Colonic mucosa (tissue), 4 donors: ENCODE results near the gene SMTNL2. TPM values are rescaled to one million over a fixed set of nuclear protein-coding genes. Genes with fewer than 3 reads are reported as not detected.
A peak's percentile ranks its signal among the peaks of the same experiment; 100 is the strongest.
"Not testable (repeated sequence)": the region's sequence is repeated elsewhere in the genome, so short reads cannot be mapped to it uniquely, and the experiment has no call there.

Source experiments
- DNase-seq: peaks from one replicate; pipeline ENCODE4 v3.0.0-alpha.2; 2020
- H3K27ac ChIP-seq: fragments of 200-600 bp; one replicate; pipeline ENCODE4 v1.8.0; 2021
- H3K27me3 ChIP-seq: fragments of 200-600 bp; one replicate; pipeline ENCODE4 v1.8.0; 2021
- H3K36me3 ChIP-seq: fragments of 200-600 bp; one replicate; pipeline ENCODE4 v1.8.0; 2021
- H3K4me1 ChIP-seq: fragments of 200-600 bp; one replicate; pipeline ENCODE4 v1.8.0; 2021; ENCODE audit warnings: mild to moderate bottlenecking
- H3K4me3 ChIP-seq: fragments of 200-600 bp; one replicate; pipeline ENCODE4 v1.8.0; 2021
- H3K9ac ChIP-seq, 2 donors: one replicate each; pipeline ENCODE4 v1.7.0; 2013; ENCODE audit warnings: control low read depth in 2 of 2, low read depth in 2 of 2, low read length in 2 of 2
- H3K9me3 ChIP-seq: fragments of 200-600 bp; one replicate; pipeline ENCODE4 v1.8.0; 2021
- CTCF ChIP-seq: fragments of 200-600 bp; IDR thresholded peaks from one replicate; pipeline ENCODE4 v1.8.0; 2022; ENCODE audit warnings: antibody characterized with exemption, mild to moderate bottlenecking
- intact Hi-C: fragments of 100-400 bp; cut with DNase I; formaldehyde crosslinking; loops from one replicate; pipeline ENCODE4 v1.14.1; 2022
- total RNA-seq, 2 donors: library from RNA; stranded (reverse); fragmentation: NEBNext Ultra II Directional in 1 of 2; extraction: Animal tissue kit (Norgen Biotek cat#: 25700) in 1 of 2; gene quantifications; one replicate each; pipeline ENCODE4 v1.2.1, GENCODE V29; 2021
- donor health status: healthy.
- donor health status: DM: no; HTN: no; CAD: no.
- donor health status: DM: no; HTN: no; CAD: no.

SMTNL2 gene
- total RNA-seq, 2 donors from 2014 or later, result 0.27 TPM; not detected in 1

GRCh38 chr17:4602041-4602440, 17.7 kb downstream of the SMTNL2 start:
- no peak overlapping the region for H3K27ac ChIP-seq
- H3K4me1 ChIP-seq, result no peaks in the 10 kb centered on the region
- H3K36me3 ChIP-seq, result no peaks in the 10 kb centered on the region
- no peak overlapping the region for H3K4me3 ChIP-seq
- no peak overlapping the region for H3K9ac ChIP-seq
- H3K27me3 ChIP-seq, result no peaks in the 10 kb centered on the region
- DNase-seq, result no peak
- H3K9me3 ChIP-seq, result no peaks in the 10 kb centered on the region
- no peak for TF ChIP-seq CTCF
- intact Hi-C loops, result no loop called here

- H3K9me3 ChIP-seq, result no peaks in the 10 kb centered on the region
- H3K27me3 ChIP-seq, result no peaks in the 10 kb centered on the region
- DNase-seq, result no peak
- H3K27ac ChIP-seq, result no peak overlapping the region
- no peak overlapping the region for H3K4me3 ChIP-seq
- TF ChIP-seq CTCF, result no peak
- H3K36me3 ChIP-seq, result no peaks in the 10 kb centered on the region
- no peak overlapping the region for H3K9ac ChIP-seq
- H3K4me1 ChIP-seq, result no peaks in the 10 kb centered on the region
- intact Hi-C loops, result no loop called here
These were observed 19.8 kb downstream of the SMTNL2 start for GRCh38 chr17:4604111-4604644.

GRCh38 chr17:4604736-4605135, 20.4 kb downstream of the SMTNL2 start:
- DNase-seq, H3K9ac ChIP-seq, H3K9me3 ChIP-seq, intact Hi-C loops, H3K36me3 ChIP-seq, H3K4me3 ChIP-seq, H3K27me3 ChIP-seq, H3K4me1 ChIP-seq, H3K27ac ChIP-seq: not testable (repeated sequence)

GRCh38 chr17:4605826-4606225, 21.5 kb downstream of the SMTNL2 start:
- Histone ChIP-seq H3K36me3 (no peaks in the 10 kb centered on the region), H3K4me3 (no peak overlapping the region), H3K9ac (no peak overlapping the region), H3K4me1 (no peaks in the 10 kb centered on the region), H3K9me3 (no peaks in the 10 kb centered on the region), H3K27me3 (no peaks in the 10 kb centered on the region), H3K27ac (no peak overlapping the region)
- intact Hi-C loops, result no loop called here
- no peak for DNase-seq
- TF ChIP-seq CTCF, result no peak

- Histone ChIP-seq H3K9ac (no peak overlapping the region), H3K27me3 (no peaks in the 10 kb centered on the region), H3K36me3 (no peaks in the 10 kb centered on the region), H3K9me3 (no peaks in the 10 kb centered on the region), H3K4me3 (no peak overlapping the region), H3K27ac (peak overlapping the region; percentile 36), H3K4me1 (no peaks in the 10 kb centered on the region)
- no peak for TF ChIP-seq CTCF
- DNase-seq, result no peak
- intact Hi-C loops, result no loop called here
These were observed 23.0 kb downstream of the SMTNL2 start for GRCh38 chr17:4607261-4607741.

GRCh38 chr17:4607773-4608187, 23.5 kb downstream of the SMTNL2 start:
- H3K4me1 ChIP-seq, result no peaks in the 10 kb centered on the region
- H3K9ac ChIP-seq, result no peak overlapping the region
- no peaks in the 10 kb centered on the region for H3K27me3 ChIP-seq
- intact Hi-C loops, result no loop called here
- no peaks in the 10 kb centered on the region for H3K9me3 ChIP-seq
- no peak for TF ChIP-seq CTCF
- DNase-seq, result peak; percentile 67
- H3K27ac ChIP-seq, result peak overlapping the region; percentile 36
- H3K36me3 ChIP-seq, result no peaks in the 10 kb centered on the region
- H3K4me3 ChIP-seq, result no peak overlapping the region
